PC-9 (cell line): Measurements from ENCODE around the gene CDKN2B-AS1. TPM values are rescaled to one million over a fixed set of nuclear protein-coding genes. Genes with fewer than 3 reads are reported as not detected.

Experiments used
- BruUV-seq: library from RNA; stranded (reverse); fragments of 400-500 nt; replicated peaks from 2 replicates; lab custom pipeline; 2021; lab: Mats Ljungman, UMichigan
- CTCF ChIA-PET: fragments of 300-600 bp; sonication (Branson Sonifier 250); formaldehyde crosslinking; loops from one replicate; lab custom pipeline; 2022; ENCODE audit warnings: antibody characterized with exemption; lab: Charles Lee
- POLR2A ChIA-PET: fragments of 300-600 bp; sonication (Branson Sonifier 250); formaldehyde crosslinking; loops from one replicate; lab custom pipeline; 2022; ENCODE audit warnings: antibody characterized with exemption; ENCODE audit not compliant: unreplicated experiment; lab: Charles Lee
- DNase-seq, 2 experiments: peaks; one replicate each; pipeline versions ENCODE4 v3.0.0 to v3.0.0-alpha.2; 2015 to 2022; ENCODE audit warnings: mixed read lengths in 1 of 2
- H2AFZ ChIP-seq: fragments of 200-600 bp; sonication (generic); 2 replicates; pipeline ENCODE4 v1.8.1; 2017; ENCODE audit warnings: antibody characterized with exemption
- H3F3A ChIP-seq: fragments of 200-600 bp; sonication (generic); 2 replicates; pipeline ENCODE4 v1.8.1; 2017; ENCODE audit warnings: antibody characterized with exemption, mild to moderate bottlenecking, low read depth; ENCODE audit not compliant: insufficient read depth
- H3K27ac ChIP-seq: fragments of 200-600 bp; sonication (generic); 2 replicates; pipeline ENCODE4 v1.6.1; 2016; ENCODE audit warnings: mixed run types
- H3K27me3 ChIP-seq: fragments of 200-600 bp; sonication (generic); 2 replicates; pipeline ENCODE4 v1.6.1; 2016; ENCODE audit warnings: low read depth, mixed run types; ENCODE audit not compliant: insufficient read depth
- H3K36me3 ChIP-seq: fragments of 200-600 bp; sonication (generic); 2 replicates; pipeline ENCODE4 v1.6.1; 2016; ENCODE audit warnings: low read depth, mixed run types
- H3K4me1 ChIP-seq: fragments of 200-600 bp; sonication (generic); replicated peaks from 2 replicates; pipeline ENCODE4 v1.6.1; 2016; ENCODE audit warnings: mixed run types; ENCODE audit not compliant: insufficient read depth
- H3K4me2 ChIP-seq: fragments of 200-600 bp; sonication (generic); 2 replicates; pipeline ENCODE4 v1.6.1; 2017; ENCODE audit warnings: mixed run types
- H3K4me3 ChIP-seq: fragments of 200-600 bp; sonication (generic); 2 replicates; pipeline ENCODE4 v1.6.1; 2016; ENCODE audit warnings: mixed run types
- H3K79me2 ChIP-seq: fragments of 200-600 bp; sonication (generic); 2 replicates; pipeline ENCODE4 v1.6.1; 2017; ENCODE audit warnings: low read depth, mixed run types
- H3K9me2 ChIP-seq: fragments of 200-600 bp; sonication (generic); 2 replicates; pipeline ENCODE4 v1.8.1; 2017; ENCODE audit warnings: mild to moderate bottlenecking; ENCODE audit not compliant: insufficient read depth
- H3K9me3 ChIP-seq: fragments of 200-600 bp; sonication (generic); 2 replicates; pipeline ENCODE4 v1.8.1; 2016; ENCODE audit warnings: low read depth; ENCODE audit not compliant: insufficient read depth
- H4K20me1 ChIP-seq: fragments of 200-600 bp; sonication (generic); 2 replicates; pipeline ENCODE4 v1.8.1; 2017; ENCODE audit not compliant: insufficient read depth
- CTCF ChIP-seq: fragments of 200-600 bp; sonication (generic); conservative IDR thresholded peaks from 2 replicates; pipeline ENCODE4 v1.6.1; 2017; ENCODE audit warnings: mixed run types, antibody characterized with exemption, mild to moderate bottlenecking, moderate library complexity
- EZH2 ChIP-seq: fragments of 200-600 bp; sonication (generic); IDR thresholded peaks from 2 replicates; pipeline ENCODE4 v1.8.0; 2017; ENCODE audit warnings: antibody characterized with exemption, low read depth
- intact Hi-C: fragments of 100-400 bp; cut with micrococcal nuclease; formaldehyde crosslinking; loops from one replicate; pipeline ENCODE4 v1.10.0; 2022; ENCODE audit not compliant: unreplicated experiment
- total RNA-seq: library from RNA; stranded (reverse); gene quantifications from 2 replicates; pipeline ENCODE4 v1.2.3, GENCODE V29; 2021

The CDKN2B-AS1 gene
- total RNA-seq, 1 experiment from 2014 or later: 11.6 TPM

- Histone ChIP-seq H4K20me1 (no peaks in the 10 kb centered on the region), H3K27me3 (no peaks in the 10 kb centered on the region), H3K27ac (no peak overlapping the region), H3K36me3 (peaks cover 23% of the 10 kb centered on the region), H3F3A (peaks cover 21% of the 10 kb centered on the region; the same call in 1 of the 2 replicates), H3K4me1 (no peaks in the 10 kb centered on the region), H2AFZ (no peak overlapping the region), H3K79me2 (peaks cover 9% of the 10 kb centered on the region), H3K4me3 (no peak overlapping the region), H3K9me2 (no peaks in the 10 kb centered on the region), H3K4me2 (no peak overlapping the region), H3K9me3 (no peaks in the 10 kb centered on the region)
- ChIA-PET CTCF (interaction anchor here (0.6 kb wide), 1 partner anchor 696 kb away, joined by 5 read pairs; no protein-coding TSS in a partner anchor), POLR2A (no interaction called here)
- no peak for DNase-seq
- TF ChIP-seq EZH2 (no peak), CTCF (no peak)
- BruUV-seq: no TSS peak
- intact Hi-C loops: no loop called here
Observed at GRCh38 chr9:21966140-21966851, 28.3 kb upstream of the CDKN2B-AS1 start.

- peaks cover 21% of the 10 kb centered on the region; the same call in 1 of the 2 replicates for H3F3A ChIP-seq
- H3K4me1 ChIP-seq: peaks cover 5% of the 10 kb centered on the region
- TF ChIP-seq EZH2: no peak
- no peak for TF ChIP-seq CTCF
- H3K4me3 ChIP-seq: no peak overlapping the region
- H4K20me1 ChIP-seq: peaks cover under 1% of the 10 kb centered on the region; the same call in 1 of the 2 replicates
- intact Hi-C loops: no loop called here
- DNase-seq: no peak
- H2AFZ ChIP-seq: no peak overlapping the region
- H3K79me2 ChIP-seq: peaks cover 16% of the 10 kb centered on the region
- ChIA-PET CTCF (no interaction called here), POLR2A (no interaction called here)
- no peaks in the 10 kb centered on the region for H3K9me2 ChIP-seq
- H3K9me3 ChIP-seq: no peaks in the 10 kb centered on the region
- BruUV-seq: no TSS peak
- H3K4me2 ChIP-seq: no peak overlapping the region
- no peaks in the 10 kb centered on the region for H3K27me3 ChIP-seq
- peaks cover 29% of the 10 kb centered on the region for H3K36me3 ChIP-seq
- H3K27ac ChIP-seq: no peak overlapping the region
Observed at GRCh38 chr9:21967169-21967568, 27.4 kb upstream of the CDKN2B-AS1 start.

GRCh38 chr9:21967702-21968101 lies 26.9 kb upstream of the CDKN2B-AS1 start:
- Histone ChIP-seq H3K9me2 (no peaks in the 10 kb centered on the region), H3K4me1 (peaks cover 10% of the 10 kb centered on the region), H3K27ac (no peak overlapping the region), H3F3A (peaks cover 22% of the 10 kb centered on the region; the same call in 1 of the 2 replicates), H3K36me3 (peaks cover 34% of the 10 kb centered on the region), H4K20me1 (peaks cover 6% of the 10 kb centered on the region), H3K4me2 (no peak overlapping the region), H3K9me3 (no peaks in the 10 kb centered on the region), H3K4me3 (no peak overlapping the region), H2AFZ (no peak overlapping the region), H3K79me2 (peaks cover 21% of the 10 kb centered on the region), H3K27me3 (no peaks in the 10 kb centered on the region)
- CTCF ChIA-PET: no interaction called here
- intact Hi-C loops: no loop called here
- no TSS peak for BruUV-seq
- DNase-seq: no peak
- TF ChIP-seq CTCF (no peak), EZH2 (no peak)
- POLR2A ChIA-PET: no interaction called here
